ENCODE measurements around the gene AXL. TPM values are rescaled to one million over a fixed set of nuclear protein-coding genes. Genes with fewer than 3 reads are reported as not detected.

AXL gene
- total RNA-seq, 1 donor = 305 TPM

DNA sequence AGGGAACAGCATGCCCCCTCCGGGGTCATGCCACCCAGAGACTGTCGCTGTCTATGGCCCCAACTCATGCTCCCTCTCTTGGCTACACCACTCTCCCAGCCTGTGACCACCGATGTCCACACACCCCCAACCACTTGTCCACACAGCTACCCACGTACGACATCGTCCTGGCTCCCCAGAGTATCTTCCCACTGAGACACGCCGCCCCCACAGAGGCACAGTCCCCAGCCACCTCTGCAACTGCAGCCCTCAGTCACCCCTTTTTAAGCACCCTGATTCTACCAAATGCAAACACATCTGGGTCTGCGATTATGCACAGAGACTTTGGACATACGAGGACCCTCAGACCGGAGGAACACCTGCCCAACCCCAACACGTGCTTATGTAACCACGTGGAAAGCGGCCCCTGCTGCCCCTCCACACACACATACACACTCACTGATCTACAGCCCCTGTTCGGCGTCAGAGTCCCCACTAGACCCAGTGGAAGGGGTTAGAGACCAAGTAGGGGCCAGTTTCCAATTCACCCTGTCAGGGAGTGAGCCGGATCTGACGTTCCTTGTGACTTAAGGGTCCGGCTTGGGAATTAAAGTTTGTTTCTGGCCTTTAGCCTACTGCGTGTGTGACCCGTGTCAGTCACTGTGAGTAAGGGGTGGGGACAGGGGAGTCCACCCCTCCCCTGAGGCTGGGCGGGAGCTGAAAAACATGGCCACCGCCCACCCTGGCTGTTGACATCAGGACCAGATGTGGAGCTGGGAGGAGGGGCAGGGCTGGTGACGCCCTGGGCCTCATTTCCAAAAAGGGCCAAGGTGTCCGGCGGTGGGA lies 11.9 kb upstream of the AXL start:
- TF ChIP-seq, protein P1, sequence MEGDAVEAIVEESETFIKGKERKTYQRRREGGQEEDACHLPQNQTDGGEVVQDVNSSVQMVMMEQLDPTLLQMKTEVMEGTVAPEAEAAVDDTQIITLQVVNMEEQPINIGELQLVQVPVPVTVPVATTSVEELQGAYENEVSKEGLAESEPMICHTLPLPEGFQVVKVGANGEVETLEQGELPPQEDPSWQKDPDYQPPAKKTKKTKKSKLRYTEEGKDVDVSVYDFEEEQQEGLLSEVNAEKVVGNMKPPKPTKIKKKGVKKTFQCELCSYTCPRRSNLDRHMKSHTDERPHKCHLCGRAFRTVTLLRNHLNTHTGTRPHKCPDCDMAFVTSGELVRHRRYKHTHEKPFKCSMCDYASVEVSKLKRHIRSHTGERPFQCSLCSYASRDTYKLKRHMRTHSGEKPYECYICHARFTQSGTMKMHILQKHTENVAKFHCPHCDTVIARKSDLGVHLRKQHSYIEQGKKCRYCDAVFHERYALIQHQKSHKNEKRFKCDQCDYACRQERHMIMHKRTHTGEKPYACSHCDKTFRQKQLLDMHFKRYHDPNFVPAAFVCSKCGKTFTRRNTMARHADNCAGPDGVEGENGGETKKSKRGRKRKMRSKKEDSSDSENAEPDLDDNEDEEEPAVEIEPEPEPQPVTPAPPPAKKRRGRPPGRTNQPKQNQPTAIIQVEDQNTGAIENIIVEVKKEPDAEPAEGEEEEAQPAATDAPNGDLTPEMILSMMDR (IDR thresholded peaks at IDR 0.05; ENCODE audit: insufficient read depth, low read length) = no peak
- DNase-seq (ENCODE audit: low read depth) = peak; percentile 57
- no peak overlapping the region for H3K4me3 ChIP-seq (ENCODE audit: low read depth, low read length)

DNA sequence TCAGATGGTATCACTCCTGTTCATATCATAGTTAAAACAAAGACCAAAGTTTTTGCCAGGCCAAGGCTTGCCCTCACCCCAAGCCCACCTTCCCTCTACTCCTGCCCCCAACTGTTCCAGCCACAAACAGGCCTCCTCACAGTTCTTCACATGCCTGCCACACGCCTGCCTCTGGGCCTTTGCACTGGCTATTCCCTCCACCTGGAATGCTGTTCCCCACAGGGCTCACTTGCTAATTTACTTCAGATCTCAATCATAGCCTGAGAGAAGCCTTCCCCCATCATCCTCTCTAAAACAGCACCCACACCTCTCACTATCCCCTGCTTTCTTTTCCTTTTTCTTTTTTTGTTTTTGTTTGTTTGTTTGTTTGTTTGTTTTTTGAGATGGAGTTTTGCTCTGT lies 4.9 kb upstream of the AXL start:
- no peak overlapping the region for H3K4me3 ChIP-seq (ENCODE audit: low read depth, low read length)
- DNase-seq (ENCODE audit: low read depth) = no peak
- TF ChIP-seq, protein P1 (IDR thresholded peaks at IDR 0.05; ENCODE audit: insufficient read depth, low read length) = no peak

DNA sequence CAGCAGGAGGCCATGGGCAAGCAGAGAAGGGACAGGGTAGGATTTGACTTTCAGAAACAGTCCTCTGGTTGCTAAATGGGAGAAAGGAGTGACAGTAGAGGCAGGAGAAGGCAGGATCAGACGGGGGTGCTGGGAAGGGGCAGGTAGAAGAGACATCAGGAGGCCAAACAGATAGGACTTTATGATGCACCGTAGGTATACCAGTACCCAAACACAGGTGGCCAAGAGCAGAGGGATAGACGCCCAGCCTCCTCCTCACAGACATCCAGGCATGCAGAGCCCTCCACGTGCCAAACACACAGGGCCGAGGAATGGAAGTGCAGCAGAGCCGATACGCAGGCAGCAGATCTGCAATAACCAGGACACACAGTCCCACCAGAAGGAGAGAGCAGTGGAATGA lies 1.3 kb upstream of the AXL start:
- TF ChIP-seq, protein P1 (IDR thresholded peaks at IDR 0.05; ENCODE audit: insufficient read depth, low read length) = no peak
- no peak overlapping the region for H3K4me3 ChIP-seq (ENCODE audit: low read depth, low read length)
- no peak for DNase-seq (ENCODE audit: low read depth)

DNA sequence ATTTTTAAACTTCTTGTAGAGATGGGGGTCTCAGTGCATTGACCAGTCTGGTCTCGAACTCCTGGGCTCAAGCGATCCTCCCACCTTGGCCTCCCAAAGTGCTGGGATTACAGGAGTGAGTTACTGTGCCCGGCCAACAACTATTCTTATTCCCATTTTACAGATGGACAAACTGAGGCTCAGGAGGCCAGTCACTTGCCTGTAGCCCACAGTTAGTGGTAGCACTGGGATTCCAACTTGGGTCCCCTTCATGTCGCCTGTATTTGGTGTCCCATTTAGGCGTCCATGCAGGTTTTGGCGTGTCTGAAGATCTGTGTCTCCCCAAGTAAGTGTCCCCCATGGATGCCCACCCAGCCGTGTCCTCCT lies 791 bp upstream of the AXL start:
- TF ChIP-seq, protein P1 (IDR thresholded peaks at IDR 0.05; ENCODE audit: insufficient read depth, low read length) = no peak
- peak overlapping the region; percentile 94 for H3K4me3 ChIP-seq (ENCODE audit: low read depth, low read length)
- no peak for DNase-seq (ENCODE audit: low read depth)

DNA sequence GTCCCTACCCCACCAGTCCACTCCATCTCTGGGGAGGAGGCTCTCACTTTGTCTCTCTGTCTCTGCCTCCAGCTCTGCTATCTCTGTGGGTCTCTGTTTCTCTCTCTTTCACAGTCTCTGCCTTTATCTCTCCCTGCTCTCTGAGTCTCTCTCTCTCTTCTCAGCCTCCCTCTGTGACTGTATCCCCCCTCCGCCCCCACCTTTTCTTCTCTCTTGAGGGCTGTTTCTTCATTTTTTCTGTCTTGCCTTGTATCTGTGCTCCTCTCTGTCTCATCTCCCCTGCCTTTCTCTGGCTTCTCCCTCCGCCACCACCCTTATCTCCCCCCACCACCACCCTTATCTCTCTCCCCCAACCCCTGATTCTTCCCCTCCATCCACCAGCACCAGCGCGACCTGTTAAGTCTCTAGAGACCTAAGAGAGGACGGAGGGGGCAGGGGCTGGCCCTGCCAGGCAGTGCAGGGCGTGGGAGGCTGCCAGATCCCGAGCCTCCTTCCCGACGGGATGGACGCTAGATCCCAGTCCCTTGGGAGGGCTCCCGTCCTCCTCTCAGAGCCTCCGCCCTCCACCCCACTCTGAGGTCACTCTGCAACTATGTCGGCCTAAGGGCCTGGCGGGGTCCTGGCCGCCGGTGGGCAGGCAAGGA lies 1.0 kb downstream of the AXL start:
- TF ChIP-seq, protein P1 (IDR thresholded peaks at IDR 0.05; ENCODE audit: insufficient read depth, low read length) = no peak
- DNase-seq (ENCODE audit: low read depth) = peak; percentile 79

DNA sequence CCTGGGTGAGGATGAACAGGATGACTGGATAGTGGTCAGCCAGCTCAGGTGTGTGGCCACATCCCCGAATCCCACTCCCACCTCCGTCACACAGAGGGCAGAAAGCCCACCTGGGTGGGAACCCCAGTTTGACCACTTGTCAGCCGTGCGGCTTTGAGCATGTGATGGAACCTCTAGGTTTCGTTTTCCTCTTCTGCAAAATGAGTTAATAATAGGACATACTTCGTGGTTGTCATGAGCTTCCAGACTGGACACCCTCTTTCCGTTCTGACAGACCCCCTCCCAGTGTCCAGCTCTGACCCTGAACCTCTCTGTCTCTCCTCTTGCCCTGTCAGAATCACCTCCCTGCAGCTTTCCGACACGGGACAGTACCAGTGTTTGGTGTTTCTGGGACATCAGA lies 1.8 kb downstream of the AXL start:
- peak overlapping the region; percentile 94 for H3K4me3 ChIP-seq (ENCODE audit: low read depth, low read length)
- no peak for DNase-seq (ENCODE audit: low read depth)
- TF ChIP-seq, protein P1 (IDR thresholded peaks at IDR 0.05; ENCODE audit: insufficient read depth, low read length) = no peak

More for the DNA sequence above, 1.0 kb downstream of the AXL start:
- peak overlapping the region; percentile 94 for H3K4me3 ChIP-seq (ENCODE audit: low read depth, low read length)
